ENCODE results near the gene CEP83. TPM values are rescaled to one million over a fixed set of nuclear protein-coding genes. Genes with fewer than 3 reads are reported as not detected.

The CEP83 gene
- total RNA-seq, 4 donors from 2014 or later, result 7.9 to 25.9 (median 11.4) TPM

- 27 to 36% methylated on average over 10 to 11 of the region's 11 CpGs for WGBS, 2 donors
- intact Hi-C loops (cut with DNase I), result no loop called here
- Histone ChIP-seq H3K36me3 (no peaks in the 10 kb centered on the region), H3K27me3 (no peaks in the 10 kb centered on the region), H3K4me3 (no peak overlapping the region), H3K9me3 (no peaks in the 10 kb centered on the region), H3K27ac (peak overlapping the region in 3 of 4 donors; percentile 67 to 75 (median 70)), H3K4me1 (peaks cover 3 to 60% (median 9%) of the 10 kb centered on the region in 3 donors)
- no peak for TF ChIP-seq POLR2A (IDR thresholded peaks at IDR 0.05)
- TF ChIP-seq, protein P1, sequence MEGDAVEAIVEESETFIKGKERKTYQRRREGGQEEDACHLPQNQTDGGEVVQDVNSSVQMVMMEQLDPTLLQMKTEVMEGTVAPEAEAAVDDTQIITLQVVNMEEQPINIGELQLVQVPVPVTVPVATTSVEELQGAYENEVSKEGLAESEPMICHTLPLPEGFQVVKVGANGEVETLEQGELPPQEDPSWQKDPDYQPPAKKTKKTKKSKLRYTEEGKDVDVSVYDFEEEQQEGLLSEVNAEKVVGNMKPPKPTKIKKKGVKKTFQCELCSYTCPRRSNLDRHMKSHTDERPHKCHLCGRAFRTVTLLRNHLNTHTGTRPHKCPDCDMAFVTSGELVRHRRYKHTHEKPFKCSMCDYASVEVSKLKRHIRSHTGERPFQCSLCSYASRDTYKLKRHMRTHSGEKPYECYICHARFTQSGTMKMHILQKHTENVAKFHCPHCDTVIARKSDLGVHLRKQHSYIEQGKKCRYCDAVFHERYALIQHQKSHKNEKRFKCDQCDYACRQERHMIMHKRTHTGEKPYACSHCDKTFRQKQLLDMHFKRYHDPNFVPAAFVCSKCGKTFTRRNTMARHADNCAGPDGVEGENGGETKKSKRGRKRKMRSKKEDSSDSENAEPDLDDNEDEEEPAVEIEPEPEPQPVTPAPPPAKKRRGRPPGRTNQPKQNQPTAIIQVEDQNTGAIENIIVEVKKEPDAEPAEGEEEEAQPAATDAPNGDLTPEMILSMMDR (IDR thresholded peaks at IDR 0.05), result no peak
- DNase-seq, result no peak
These were observed 192.7 kb downstream of the CEP83 start for GRCh38 chr12:94266796-94267536.

- WGBS, 2 donors, result 87 to 91% methylated on average over 11 to 12 of the region's 14 CpGs
- intact Hi-C loops (cut with DNase I), result no loop called here
These were observed 193.5 kb downstream of the CEP83 start for GRCh38 chr12:94265966-94266745.

DNA sequence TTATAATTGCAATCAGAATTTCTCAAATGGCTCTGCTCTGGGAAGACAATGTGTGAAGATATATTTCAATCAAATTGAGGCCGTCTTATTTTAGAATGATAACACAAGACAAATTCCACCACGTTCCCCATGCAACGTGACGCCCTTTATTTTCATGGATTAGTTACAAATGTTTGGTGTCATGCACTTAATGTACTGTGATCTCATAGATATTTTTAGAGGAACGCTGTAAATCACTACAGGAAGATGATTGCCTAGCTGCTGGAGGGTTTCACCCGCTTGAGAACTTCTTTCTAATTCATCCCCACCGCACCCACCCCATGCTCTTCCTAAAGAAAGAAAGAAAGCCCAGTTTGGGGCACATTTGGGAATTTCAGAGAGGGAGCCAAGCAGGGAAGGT, 194.1 kb downstream of the CEP83 start:
- H3K27ac ChIP-seq, result peak overlapping the region in 1 of 4 donors; percentile 75
- H3K4me3 ChIP-seq, result no peak overlapping the region
- H3K4me1 ChIP-seq, result peaks cover 3 to 70% (median 15%) of the 10 kb centered on the region in 3 donors
- no peak for DNase-seq
- intact Hi-C loops (cut with DNase I), result no loop called here
- H3K27me3 ChIP-seq, result no peaks in the 10 kb centered on the region
- H3K9me3 ChIP-seq, result no peaks in the 10 kb centered on the region
- WGBS, 2 donors, result 81% methylated on average over 7 of the region's 7 CpGs
- TF ChIP-seq POLR2A (IDR thresholded peaks at IDR 0.05), result no peak
- TF ChIP-seq, protein P1 (IDR thresholded peaks at IDR 0.05), result no peak
- no peaks in the 10 kb centered on the region for H3K36me3 ChIP-seq

More at GRCh38 chr12:94265966-94266745, 193.5 kb downstream of the CEP83 start:
- Histone ChIP-seq H3K4me1 (peaks cover 3 to 68% (median 15%) of the 10 kb centered on the region in 3 donors), H3K36me3 (no peaks in the 10 kb centered on the region), H3K27me3 (no peaks in the 10 kb centered on the region), H3K9me3 (no peaks in the 10 kb centered on the region), H3K27ac (peak overlapping the region in 3 of 4 donors; percentile 49 to 75 (median 67)), H3K4me3 (no peak overlapping the region)
- no peak for DNase-seq
- TF ChIP-seq, protein P1 (IDR thresholded peaks at IDR 0.05), result no peak
- TF ChIP-seq POLR2A (IDR thresholded peaks at IDR 0.05), result no peak

GRCh38 chr12:94264736-94265485, 194.8 kb downstream of the CEP83 start:
- DNase-seq, result no peak
- 86 to 89% methylated on average over 18 of the region's 19 CpGs for WGBS, 2 donors
- no peaks in the 10 kb centered on the region for H3K27me3 ChIP-seq
- no peaks in the 10 kb centered on the region for H3K9me3 ChIP-seq
- peaks cover 3 to 70% (median 15%) of the 10 kb centered on the region in 3 donors for H3K4me1 ChIP-seq
- no peak overlapping the region for H3K27ac ChIP-seq
- H3K36me3 ChIP-seq, result no peaks in the 10 kb centered on the region
- TF ChIP-seq, protein P1 (IDR thresholded peaks at IDR 0.05), result no peak
- no peak for TF ChIP-seq POLR2A (IDR thresholded peaks at IDR 0.05)
- no peak overlapping the region for H3K4me3 ChIP-seq
- intact Hi-C loops (cut with DNase I), result no loop called here
